ENCODE results near the gene KCNS1.

The KCNS1 gene

DNA sequence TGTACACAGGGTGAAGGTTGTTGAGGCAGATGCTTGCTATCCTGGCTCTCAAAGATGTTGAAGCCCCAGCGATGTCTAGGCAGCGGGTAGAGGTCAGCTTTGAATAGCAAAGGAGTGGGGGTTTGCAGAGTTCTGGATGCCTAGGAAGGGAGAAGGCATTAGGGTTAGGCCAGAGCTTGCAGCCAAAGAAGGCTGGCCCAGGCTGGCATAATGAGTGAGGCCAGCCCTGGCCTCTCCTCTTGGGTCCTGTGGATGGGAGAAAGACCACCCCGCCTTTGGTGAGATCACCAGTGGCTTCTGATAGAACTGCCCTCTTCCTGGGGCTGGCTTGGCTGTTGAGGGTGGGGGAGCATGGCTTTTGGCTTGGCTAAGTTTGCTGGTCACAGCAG is 14.5 kb upstream of the KCNS1 start:
- Histone ChIP-seq H4K20me1 (ENCODE audit: insufficient read depth, low read length) (no peaks in the 10 kb centered on the region), H3K79me2 (ENCODE audit: insufficient read depth, low read length) (no peaks in the 10 kb centered on the region), H3K27me3 (ENCODE audit: insufficient read depth, low read length) (no peaks in the 10 kb centered on the region), H3K4me2 (ENCODE audit: low read length) (no peak overlapping the region), H3K4me3 (ENCODE audit: low read depth, low read length, poor library complexity, severe bottlenecking) (no peak overlapping the region), H3K36me3 (ENCODE audit: insufficient read depth, low read length) (no peaks in the 10 kb centered on the region), H3K9me3 (ENCODE audit: low read length) (no peaks in the 10 kb centered on the region), H3K9ac (ENCODE audit: low read length) (no peak overlapping the region), H3K4me1 (ENCODE audit: insufficient read depth, low read length, severe bottlenecking) (no peaks in the 10 kb centered on the region), H3F3A (ENCODE audit: insufficient read depth, low read length) (no peaks in the 10 kb centered on the region), H2AFZ (ENCODE audit: low read length) (no peak overlapping the region), H3K27ac (ENCODE audit: low read depth, low read length, poor library complexity, severe bottlenecking) (no peak overlapping the region), H3K9me2 (ENCODE audit: low read depth, low read length) (no peaks in the 10 kb centered on the region)
- no peak for TF ChIP-seq EZH2 (IDR thresholded peaks at IDR 0.05; ENCODE audit: borderline replicate concordance, low read length)
- TF ChIP-seq, protein P1, sequence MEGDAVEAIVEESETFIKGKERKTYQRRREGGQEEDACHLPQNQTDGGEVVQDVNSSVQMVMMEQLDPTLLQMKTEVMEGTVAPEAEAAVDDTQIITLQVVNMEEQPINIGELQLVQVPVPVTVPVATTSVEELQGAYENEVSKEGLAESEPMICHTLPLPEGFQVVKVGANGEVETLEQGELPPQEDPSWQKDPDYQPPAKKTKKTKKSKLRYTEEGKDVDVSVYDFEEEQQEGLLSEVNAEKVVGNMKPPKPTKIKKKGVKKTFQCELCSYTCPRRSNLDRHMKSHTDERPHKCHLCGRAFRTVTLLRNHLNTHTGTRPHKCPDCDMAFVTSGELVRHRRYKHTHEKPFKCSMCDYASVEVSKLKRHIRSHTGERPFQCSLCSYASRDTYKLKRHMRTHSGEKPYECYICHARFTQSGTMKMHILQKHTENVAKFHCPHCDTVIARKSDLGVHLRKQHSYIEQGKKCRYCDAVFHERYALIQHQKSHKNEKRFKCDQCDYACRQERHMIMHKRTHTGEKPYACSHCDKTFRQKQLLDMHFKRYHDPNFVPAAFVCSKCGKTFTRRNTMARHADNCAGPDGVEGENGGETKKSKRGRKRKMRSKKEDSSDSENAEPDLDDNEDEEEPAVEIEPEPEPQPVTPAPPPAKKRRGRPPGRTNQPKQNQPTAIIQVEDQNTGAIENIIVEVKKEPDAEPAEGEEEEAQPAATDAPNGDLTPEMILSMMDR (IDR thresholded peaks at IDR 0.05; ENCODE audit: low read length): no peak

DNA sequence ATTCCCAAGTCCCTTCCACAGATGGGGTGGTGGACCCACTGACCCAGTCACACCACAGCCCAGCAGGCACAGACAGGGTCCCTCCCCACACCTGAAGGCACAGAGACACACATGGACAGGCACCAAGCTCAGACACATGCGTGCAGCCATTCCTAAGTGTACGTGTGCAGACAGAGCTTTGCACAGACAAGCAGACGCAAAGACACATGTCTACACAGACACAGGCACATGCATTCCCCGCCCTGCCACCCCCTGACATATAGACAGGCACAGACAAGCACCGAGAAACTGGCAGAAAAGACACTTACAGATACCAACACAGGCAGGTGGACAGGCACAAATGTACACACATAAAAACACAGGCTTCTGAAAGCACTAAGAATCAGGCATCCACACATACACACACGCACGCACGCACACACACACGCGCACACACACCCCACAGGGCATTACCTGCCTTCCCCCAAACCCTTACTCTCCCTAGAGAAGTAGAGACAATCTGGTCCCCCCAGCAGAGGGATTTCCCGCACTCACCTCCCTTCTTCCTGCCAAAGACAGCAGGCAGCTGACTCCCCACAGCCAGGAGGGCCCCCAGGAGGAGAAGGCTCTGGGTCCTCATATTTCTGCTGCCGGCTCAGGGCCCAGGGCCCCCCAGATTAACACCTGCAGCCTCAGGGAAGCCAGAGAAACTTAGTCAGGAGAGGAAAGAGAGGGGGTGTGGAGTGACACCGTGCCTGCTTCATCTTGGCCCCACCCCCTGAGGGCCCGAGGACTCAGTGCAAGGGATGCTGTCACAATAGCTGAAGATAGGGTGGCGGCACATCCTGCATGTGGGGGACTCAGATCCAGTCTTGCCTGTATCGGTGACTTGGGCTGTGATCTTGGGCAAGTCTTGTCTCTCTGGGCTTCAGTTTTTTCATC is 13.8 kb upstream of the KCNS1 start, which contains the start of gene WFDC5:
WFDC5 (minus strand) TSS at position 710 of the 921 bp plus-strand sequence; CDS start at position 619, 91 bp downstream.
- TF ChIP-seq EZH2 (IDR thresholded peaks at IDR 0.05; ENCODE audit: borderline replicate concordance, low read length): no peak
- TF ChIP-seq, protein P1 (IDR thresholded peaks at IDR 0.05; ENCODE audit: low read length): no peak
- H3K27me3 ChIP-seq (ENCODE audit: insufficient read depth, low read length): no peaks in the 10 kb centered on the region
- no peaks in the 10 kb centered on the region for H4K20me1 ChIP-seq (ENCODE audit: insufficient read depth, low read length)
- H3K27ac ChIP-seq (ENCODE audit: low read depth, low read length, poor library complexity, severe bottlenecking): no peak within 1 kb of the TSS
- H3K36me3 ChIP-seq (ENCODE audit: insufficient read depth, low read length): no peaks in the 10 kb centered on the region
- H3F3A ChIP-seq (ENCODE audit: insufficient read depth, low read length): no peaks in the 10 kb centered on the region
- H3K4me2 ChIP-seq (ENCODE audit: low read length): no peak within 1 kb of the TSS
- no peak within 1 kb of the TSS for H2AFZ ChIP-seq (ENCODE audit: low read length)
- H3K9me3 ChIP-seq (ENCODE audit: low read length): no peaks in the 10 kb centered on the region
- no peak within 1 kb of the TSS for H3K4me3 ChIP-seq (ENCODE audit: low read depth, low read length, poor library complexity, severe bottlenecking)
- no peaks in the 10 kb centered on the region for H3K79me2 ChIP-seq (ENCODE audit: insufficient read depth, low read length)
- no peaks in the 10 kb centered on the region for H3K9me2 ChIP-seq (ENCODE audit: low read depth, low read length)
- no peak within 1 kb of the TSS for H3K9ac ChIP-seq (ENCODE audit: low read length)
- H3K4me1 ChIP-seq (ENCODE audit: insufficient read depth, low read length, severe bottlenecking): no peaks in the 10 kb centered on the region

DNA sequence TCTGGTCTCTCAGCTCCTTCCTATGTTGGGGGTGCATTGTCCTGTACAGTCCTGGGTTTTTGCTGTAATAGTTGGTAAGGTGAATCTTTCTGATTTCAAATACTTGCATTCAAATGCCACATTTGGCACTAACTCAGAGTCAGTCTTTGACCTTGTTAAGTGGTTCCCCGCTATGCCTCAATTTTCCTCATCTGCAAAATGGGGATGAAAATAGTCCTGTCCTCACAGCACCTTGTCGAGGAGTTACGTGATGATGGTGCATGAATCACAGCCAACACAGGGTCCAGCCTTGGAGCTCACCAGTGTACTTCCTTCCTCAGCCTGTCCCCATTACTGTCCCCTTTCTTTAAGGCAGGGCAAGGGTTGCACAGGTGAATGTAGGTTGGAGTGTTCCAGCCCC is 12.9 kb upstream of the KCNS1 start:
- no peaks in the 10 kb centered on the region for H3K4me1 ChIP-seq (ENCODE audit: insufficient read depth, low read length, severe bottlenecking)
- no peak overlapping the region for H3K4me2 ChIP-seq (ENCODE audit: low read length)
- no peaks in the 10 kb centered on the region for H3K9me2 ChIP-seq (ENCODE audit: low read depth, low read length)
- H3F3A ChIP-seq (ENCODE audit: insufficient read depth, low read length): no peaks in the 10 kb centered on the region
- no peak overlapping the region for H2AFZ ChIP-seq (ENCODE audit: low read length)
- no peaks in the 10 kb centered on the region for H3K36me3 ChIP-seq (ENCODE audit: insufficient read depth, low read length)
- TF ChIP-seq, protein P1 (IDR thresholded peaks at IDR 0.05; ENCODE audit: low read length): no peak
- no peak for TF ChIP-seq EZH2 (IDR thresholded peaks at IDR 0.05; ENCODE audit: borderline replicate concordance, low read length)
- H3K27me3 ChIP-seq (ENCODE audit: insufficient read depth, low read length): no peaks in the 10 kb centered on the region
- no peaks in the 10 kb centered on the region for H3K9me3 ChIP-seq (ENCODE audit: low read length)
- H3K4me3 ChIP-seq (ENCODE audit: low read depth, low read length, poor library complexity, severe bottlenecking): no peak overlapping the region
- no peak overlapping the region for H3K9ac ChIP-seq (ENCODE audit: low read length)
- no peaks in the 10 kb centered on the region for H4K20me1 ChIP-seq (ENCODE audit: insufficient read depth, low read length)
- H3K79me2 ChIP-seq (ENCODE audit: insufficient read depth, low read length): no peaks in the 10 kb centered on the region
- no peak overlapping the region for H3K27ac ChIP-seq (ENCODE audit: low read depth, low read length, poor library complexity, severe bottlenecking)

All from OCI-LY1 (cell line).